Uterus (tissue), 4 donors: Measurements from ENCODE around the gene AUP1. TPM values are rescaled to one million over a fixed set of nuclear protein-coding genes. Genes with fewer than 3 reads are reported as not detected.
A peak's percentile ranks its signal among the peaks of the same experiment; 100 is the strongest.

Experiments used
- DNase-seq, 2 donors: peaks; one replicate each; pipeline ENCODE4 v3.0.0-alpha.2; 2019 to 2020
- H3K27ac ChIP-seq, 2 donors: fragments of 200-600 bp; sonication (generic); 1 replicate in 1 of 2; 2 replicates in 1 of 2; pipeline ENCODE4 v1.5.1; 2016 to 2018
- H3K27me3 ChIP-seq, 2 donors: fragments of 200-600 bp; sonication (generic); one replicate each; pipeline ENCODE4 v1.5.1; 2018 to 2019; ENCODE audit warnings: control low read depth in 1 of 2
- H3K36me3 ChIP-seq, 2 donors: fragments of 200-600 bp; sonication (generic); one replicate each; pipeline ENCODE4 v1.5.1; 2019; ENCODE audit warnings: control low read depth in 1 of 2
- H3K4me1 ChIP-seq, 2 donors: fragments of 200-600 bp; sonication (generic); one replicate each; pipeline ENCODE4 v1.5.1; 2018 to 2019; ENCODE audit warnings: control low read depth in 1 of 2
- H3K4me3 ChIP-seq, 2 donors: fragments of 200-600 bp; sonication (generic); 1 replicate in 1 of 2; 2 replicates in 1 of 2; pipeline ENCODE4 v1.5.1; 2018 to 2019; ENCODE audit warnings: mild to moderate bottlenecking in 1 of 2
- H3K9me3 ChIP-seq, 2 donors: fragments of 200-600 bp; sonication (generic); one replicate each; pipeline ENCODE4 v1.5.1; 2019; ENCODE audit warnings: control low read depth in 1 of 2
- CTCF ChIP-seq, 4 experiments: fragments of 200-600 bp in 2 of 4; fragments of 450-650 bp in 2 of 4; sonication (generic) in 2 of 4; IDR thresholded peaks; one replicate each; pipeline ENCODE4 v1.5.1; 2016 to 2019; ENCODE audit warnings: antibody characterized with exemption in 4 of 4, mild to moderate bottlenecking in 2 of 4, moderate library complexity in 1 of 4
- POLR2A ChIP-seq, 2 donors: fragments of 450-650 bp; IDR thresholded peaks; one replicate each; pipeline ENCODE4 v1.6.1; 2016; ENCODE audit warnings: antibody characterized with exemption in 2 of 2, mild to moderate bottlenecking in 1 of 2, moderate library complexity in 1 of 2
- intact Hi-C: fragments of 100-400 bp; cut with DNase I; formaldehyde crosslinking; loops from one replicate; pipeline ENCODE4 v1.15.1; 2023; ENCODE audit warnings: low total_unique reads
- total RNA-seq, 4 donors: library from RNA; depleted of rRNA in 3 of 4; stranded (reverse); fragments of >200 nt in 3 of 4; gene quantifications; one replicate each; pipeline versions ENCODE4 v1.1.0 to v1.2.4, GENCODE V29; 2014 to 2023
- donor health status: DM: yes; HTN: yes; CAD: no.

Gene AUP1
- total RNA-seq, 4 donors from 2014 or later: 62.8 to 87.0 (median 70.7) TPM

- TF ChIP-seq POLR2A (IDR thresholded peaks at IDR 0.05) (no peak), CTCF (IDR thresholded peaks at IDR 0.05) (no peak)
- peaks cover 29 to 31% of the 10 kb centered on the region in 2 donors for H3K27me3 ChIP-seq
- peaks cover 0 to 18% of the 10 kb centered on the region in 2 donors for H3K4me1 ChIP-seq
- no peak for DNase-seq
- no peaks in the 10 kb centered on the region for H3K36me3 ChIP-seq
- H3K9me3 ChIP-seq: no peaks in the 10 kb centered on the region
- H3K27ac ChIP-seq: no peak overlapping the region
- no peak overlapping the region for H3K4me3 ChIP-seq
- intact Hi-C loops: no loop called here
Observed at GRCh38 chr2:74511104-74511989, 18.2 kb downstream of the AUP1 start.

GRCh38 chr2:74510272-74510671 is 19.2 kb downstream of the AUP1 start:
- no peak overlapping the region for H3K27ac ChIP-seq
- intact Hi-C loops: no loop called here
- TF ChIP-seq CTCF (IDR thresholded peaks at IDR 0.05): no peak
- TF ChIP-seq POLR2A (IDR thresholded peaks at IDR 0.05): no peak
- H3K27me3 ChIP-seq: peaks cover 25% of the 10 kb centered on the region in 2 donors
- no peak overlapping the region for H3K4me3 ChIP-seq
- peaks cover 0 to 17% of the 10 kb centered on the region in 2 donors for H3K4me1 ChIP-seq
- no peaks in the 10 kb centered on the region for H3K9me3 ChIP-seq
- DNase-seq: no peak
- H3K36me3 ChIP-seq: no peaks in the 10 kb centered on the region

GRCh38 chr2:74507926-74508520 is 21.5 kb downstream of the AUP1 start:
- TF ChIP-seq POLR2A (IDR thresholded peaks at IDR 0.05): no peak
- TF ChIP-seq CTCF (IDR thresholded peaks at IDR 0.05): no peak
- DNase-seq: no peak
- Histone ChIP-seq H3K4me1 (peaks cover 0 to 9% of the 10 kb centered on the region in 2 donors), H3K27ac (peak overlapping the region; percentile 97 to 99), H3K4me3 (peak overlapping the region; percentile 72 to 73), H3K36me3 (no peaks in the 10 kb centered on the region), H3K27me3 (peaks cover 4 to 6% of the 10 kb centered on the region in 2 donors), H3K9me3 (no peaks in the 10 kb centered on the region)
- intact Hi-C loops: no loop called here

- H3K27ac ChIP-seq: peak within 1 kb of the TSS; percentile 97 to 99
- no peaks in the 10 kb centered on the region for H3K9me3 ChIP-seq
- no peaks in the 10 kb centered on the region for H3K27me3 ChIP-seq
- peak; percentile 99 to 100 for DNase-seq
- no peaks in the 10 kb centered on the region for H3K36me3 ChIP-seq
- intact Hi-C loops: no loop called here
- H3K4me3 ChIP-seq: peak within 1 kb of the TSS; percentile 72 to 73
- TF ChIP-seq POLR2A (IDR thresholded peaks at IDR 0.05): peak; percentile 7 to 60
- peak in 2 of 4 experiments; percentile 37 to 39 for TF ChIP-seq CTCF (IDR thresholded peaks at IDR 0.05)
- H3K4me1 ChIP-seq: peaks cover 0 to 9% of the 10 kb centered on the region in 2 donors
Observed at GRCh38 chr2:74507145-74507925, 22.2 kb downstream of the AUP1 start, which contains the start of gene PCGF1. TSS of gene PCGF1 (minus strand) at chr2:74507695. CDS start at chr2:74507668, 27 bp downstream.
